ENCODE data around the gene FILIP1L.

The FILIP1L gene

DNA sequence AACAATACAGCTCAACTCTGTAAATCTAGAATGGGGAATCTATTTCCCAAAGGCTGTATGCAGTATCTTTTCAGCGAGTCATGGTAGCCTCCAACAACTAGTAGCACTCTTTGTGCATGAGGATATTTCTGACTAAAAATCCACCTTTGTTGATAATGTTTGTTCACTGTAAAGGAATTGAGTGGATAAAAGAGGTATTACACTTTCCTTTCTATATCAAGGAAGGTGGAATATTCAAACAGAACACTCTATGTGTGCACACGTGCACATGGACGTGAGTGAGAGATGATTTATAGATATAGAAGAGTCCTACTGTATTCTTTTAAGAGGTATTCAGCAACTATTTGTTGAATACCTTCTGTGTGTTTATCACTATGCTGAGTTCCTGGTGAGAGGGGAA is 228.4 kb downstream of the FILIP1L start:
- TF ChIP-seq CTCF (conservative IDR thresholded peaks at IDR 0.05): no peak
- H3K27ac ChIP-seq: no peak overlapping the region

DNA sequence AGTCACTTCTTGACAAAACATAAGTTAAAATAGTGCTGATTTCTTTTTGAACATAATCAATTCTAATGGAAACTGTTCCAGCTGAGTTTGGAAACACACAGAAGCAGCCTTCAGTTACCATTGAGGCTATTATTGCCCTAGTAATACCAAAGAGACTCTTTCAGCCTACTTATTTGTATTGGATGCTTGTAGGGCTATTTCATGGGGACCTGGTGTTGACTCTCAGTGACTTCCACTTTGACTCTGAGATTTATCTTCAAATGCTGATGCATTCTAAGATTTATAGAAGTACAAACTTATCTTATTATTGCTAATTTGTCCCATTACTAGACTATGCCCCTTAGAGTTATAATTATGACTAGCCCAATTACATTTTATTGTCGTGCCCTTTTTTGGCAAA is 229.2 kb downstream of the FILIP1L start:
- TF ChIP-seq CTCF (conservative IDR thresholded peaks at IDR 0.05): no peak
- no peak overlapping the region for H3K27ac ChIP-seq

DNA sequence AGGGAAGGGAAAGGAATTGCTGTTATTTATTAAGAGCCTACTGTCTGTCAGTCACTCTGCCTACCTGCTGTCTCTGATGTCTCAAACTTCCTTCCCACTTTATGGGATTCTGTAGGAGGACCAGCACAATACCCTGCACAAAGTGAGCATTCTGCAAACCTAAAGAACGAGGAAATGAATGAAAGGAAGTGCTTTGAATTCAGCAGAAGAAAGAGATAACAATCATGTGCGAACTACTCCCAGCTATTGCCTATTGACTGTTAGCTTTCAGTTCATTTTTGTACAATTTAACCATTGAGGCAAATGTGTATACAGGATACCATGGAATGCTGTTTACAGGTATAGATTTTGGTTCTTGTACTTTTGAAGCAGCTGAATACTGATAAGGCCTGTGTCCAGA is 229.8 kb downstream of the FILIP1L start:
- TF ChIP-seq CTCF (conservative IDR thresholded peaks at IDR 0.05): no peak

GRCh38 chr3:99883693-99884092 is 230.6 kb downstream of the FILIP1L start:
- no peak for TF ChIP-seq CTCF (conservative IDR thresholded peaks at IDR 0.05)
- H3K27ac ChIP-seq: no peak overlapping the region

More for the DNA sequence above, 229.8 kb downstream of the FILIP1L start:
- H3K27ac ChIP-seq: no peak overlapping the region

DNA sequence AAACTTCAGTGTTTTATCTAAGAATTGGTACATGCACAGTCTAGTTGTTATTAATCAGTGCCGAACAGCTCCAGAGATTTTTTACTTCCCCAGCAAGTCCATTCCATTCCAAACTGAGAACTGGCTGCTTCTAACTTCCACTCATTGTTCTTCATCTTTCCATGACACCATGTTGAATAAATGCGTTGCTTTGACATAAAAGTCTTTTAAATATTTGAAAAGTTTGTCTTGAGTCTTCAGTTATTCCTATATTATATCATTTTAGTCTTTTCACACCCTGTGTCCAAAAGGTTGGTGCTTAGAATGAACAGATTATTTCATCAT is 231.2 kb downstream of the FILIP1L start:
- no peak overlapping the region for H3K27ac ChIP-seq
- TF ChIP-seq CTCF (conservative IDR thresholded peaks at IDR 0.05): no peak

DNA sequence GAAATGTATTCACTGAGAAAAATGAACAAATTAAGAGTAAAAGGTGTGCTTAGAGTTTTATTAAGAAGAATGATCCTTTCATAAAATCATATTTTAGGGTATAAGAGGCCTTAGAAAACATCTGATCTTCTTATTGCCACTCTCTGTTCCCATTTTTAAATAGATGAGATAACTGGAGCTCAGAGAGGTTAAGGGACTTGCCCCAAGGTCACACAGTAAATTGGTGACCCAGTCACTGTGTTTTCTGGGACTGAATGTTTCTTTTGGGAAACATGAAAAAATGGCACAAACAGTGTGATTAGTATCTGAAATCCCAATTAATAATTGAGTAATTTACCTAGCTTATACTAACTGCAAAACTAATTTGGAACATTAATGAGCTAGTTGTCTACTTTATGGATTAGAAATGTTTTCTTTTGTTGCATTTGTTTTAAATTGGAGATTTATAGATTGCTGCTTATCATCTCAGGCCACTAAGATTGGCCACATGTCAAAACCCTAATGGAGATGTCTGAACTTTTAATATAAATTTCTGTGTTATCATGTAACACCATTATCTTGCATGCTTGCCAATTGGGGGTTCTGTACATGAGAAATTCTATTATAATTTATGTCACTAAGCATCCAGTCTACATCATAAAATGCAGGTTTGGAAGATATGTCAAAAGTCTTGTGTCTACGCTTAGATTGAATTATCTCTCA is 231.7 kb downstream of the FILIP1L start:
- no peak for TF ChIP-seq CTCF (conservative IDR thresholded peaks at IDR 0.05)
- H3K27ac ChIP-seq: no peak overlapping the region

- TF ChIP-seq CTCF (conservative IDR thresholded peaks at IDR 0.05): no peak
- H3K27ac ChIP-seq: no peak overlapping the region
Measured at GRCh38 chr3:99881121-99881524, 233.2 kb downstream of the FILIP1L start.

All from VCaP (cell line).